Colon (tissue), 2 donors: ENCODE measurements around the gene RABL6.
"Not testable (repeated sequence)": the region's sequence is repeated elsewhere in the genome, so short reads cannot be mapped to it uniquely, and the experiment has no call there.

Source experiments
- FAIRE-seq: peaks from 2 replicates; lab custom pipeline; 2012; peaks lifted over from hg19 to GRCh38; lab: Jason Lieb, UNC
- donor health status: control.
- donor health status: control.

Gene RABL6

GRCh38 chr9:136821826-136822544 is 14.2 kb downstream of the RABL6 start:
- no peak for FAIRE-seq

DNA sequence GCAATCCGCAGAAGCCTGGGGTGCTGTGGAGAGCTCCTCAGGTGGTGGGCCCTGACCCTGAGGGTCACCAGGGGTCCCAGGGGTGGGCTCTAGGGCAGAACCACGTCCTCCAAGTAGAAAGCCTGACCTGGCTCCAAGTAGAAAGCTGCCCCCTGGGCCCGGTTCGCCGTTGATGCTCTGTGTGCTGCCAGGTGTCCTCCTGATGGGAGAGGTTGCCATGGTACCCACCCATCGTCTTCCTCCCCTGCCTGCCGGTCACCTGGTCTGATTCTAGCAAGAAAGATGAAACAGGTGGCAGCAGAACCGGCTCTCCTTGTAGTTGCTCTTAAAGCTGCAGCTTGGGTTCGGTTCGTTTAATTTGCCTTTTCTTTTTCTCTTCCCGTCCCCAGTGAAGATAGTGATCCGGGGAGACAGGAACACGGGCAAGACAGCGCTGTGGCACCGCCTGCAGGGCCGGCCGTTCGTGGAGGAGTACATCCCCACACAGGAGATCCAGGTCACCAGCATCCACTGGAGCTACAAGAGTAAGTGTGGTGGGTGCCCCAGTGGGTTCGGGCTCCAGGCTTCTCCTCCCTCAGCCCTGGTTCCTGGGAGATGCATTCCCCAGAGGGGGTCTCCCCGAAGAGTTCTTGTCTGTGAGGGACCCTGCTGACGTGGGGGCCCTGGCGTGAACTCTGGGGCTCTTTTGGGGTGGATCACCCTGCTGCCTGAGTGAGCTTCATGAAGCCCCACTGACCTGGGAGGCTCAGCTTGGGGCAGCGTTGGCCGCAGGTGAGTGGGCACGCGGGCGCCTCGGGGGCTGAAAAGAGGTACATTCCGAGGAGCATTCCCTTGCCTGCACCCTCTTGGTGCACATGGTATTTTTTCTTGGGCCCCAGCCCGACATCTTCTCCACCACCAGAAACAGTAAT is 15.6 kb downstream of the RABL6 start:
- FAIRE-seq = no peak

DNA sequence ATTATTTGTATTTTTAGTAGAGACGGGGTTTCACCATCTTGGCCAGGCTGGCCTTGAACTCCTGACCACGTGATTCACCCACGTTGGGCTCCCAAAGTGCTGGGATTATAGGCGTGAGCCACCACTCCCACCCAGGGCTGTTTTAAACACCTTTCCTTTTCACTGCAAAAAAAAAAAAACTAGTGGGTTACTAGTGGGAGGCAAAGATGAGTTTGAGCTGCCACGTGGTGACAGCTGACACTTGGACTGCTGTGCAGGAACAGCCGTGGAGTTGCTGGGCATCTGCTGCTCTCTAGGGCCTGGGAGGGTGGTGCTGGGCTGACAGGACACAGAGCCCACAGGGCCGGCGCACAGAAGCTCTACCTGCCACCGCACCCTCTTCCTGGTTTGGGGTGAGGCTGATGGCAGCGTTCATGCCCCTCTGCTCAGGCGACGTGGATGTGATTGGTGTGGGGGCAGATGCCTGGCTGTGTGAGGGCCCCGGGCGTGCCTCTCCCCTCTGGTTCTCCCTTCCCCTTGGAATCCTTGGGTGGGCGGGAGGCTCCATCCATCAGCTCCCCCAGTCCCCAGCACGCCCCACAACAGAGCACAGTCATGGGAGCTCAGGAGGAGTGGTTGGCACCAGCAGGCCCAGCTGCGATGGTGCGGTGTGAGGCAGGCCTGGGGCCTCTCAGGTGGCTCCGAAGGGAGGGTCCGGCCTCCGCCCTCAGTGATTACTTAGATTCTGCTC is 16.9 kb downstream of the RABL6 start:
- FAIRE-seq = no peak

DNA sequence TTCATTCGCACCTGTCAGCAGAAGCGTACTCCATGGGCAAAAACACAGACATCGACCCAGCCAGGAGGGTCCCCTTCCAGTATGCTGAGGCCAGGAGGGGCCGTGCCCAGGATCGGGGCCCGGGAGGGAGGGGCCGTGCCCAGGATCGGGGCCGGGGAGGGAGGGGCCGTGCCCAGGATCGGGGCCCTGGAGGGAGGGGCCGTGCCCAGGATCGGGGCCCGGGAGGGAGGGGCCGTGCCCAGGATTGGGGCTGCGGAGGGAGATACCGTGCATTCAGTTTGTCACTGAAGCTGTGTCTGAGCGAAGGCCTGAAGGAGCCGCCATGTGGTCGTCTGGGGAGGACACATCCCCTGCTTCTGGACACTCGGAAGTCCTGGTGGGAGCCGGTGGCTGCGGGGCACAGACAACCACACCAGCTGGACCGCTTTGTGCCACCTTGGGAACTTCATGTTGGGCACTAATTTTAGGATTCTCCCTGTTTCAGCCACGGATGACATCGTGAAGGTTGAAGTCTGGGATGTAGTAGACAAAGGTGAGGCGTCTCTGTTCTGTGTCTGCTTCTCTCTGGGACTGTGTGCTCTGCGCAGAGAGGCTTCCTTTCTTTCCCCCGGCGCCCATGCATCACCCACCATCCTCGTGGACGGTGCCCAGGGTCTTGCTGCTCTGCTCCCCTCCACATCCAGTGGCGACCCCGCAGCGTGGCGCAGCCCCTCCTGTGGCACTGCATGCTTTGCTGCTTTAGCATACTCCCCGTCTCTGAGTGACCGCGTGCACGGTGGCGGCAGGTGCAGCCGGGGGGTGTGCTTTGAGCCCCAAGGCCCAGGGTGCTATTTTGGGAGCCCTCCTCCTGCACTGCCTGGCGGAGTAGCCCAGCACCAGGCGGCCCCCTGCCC is 17.8 kb downstream of the RABL6 start:
- FAIRE-seq = no peak

GRCh38 chr9:136826188-136826541 is 18.4 kb downstream of the RABL6 start:
- FAIRE-seq = no peak

DNA sequence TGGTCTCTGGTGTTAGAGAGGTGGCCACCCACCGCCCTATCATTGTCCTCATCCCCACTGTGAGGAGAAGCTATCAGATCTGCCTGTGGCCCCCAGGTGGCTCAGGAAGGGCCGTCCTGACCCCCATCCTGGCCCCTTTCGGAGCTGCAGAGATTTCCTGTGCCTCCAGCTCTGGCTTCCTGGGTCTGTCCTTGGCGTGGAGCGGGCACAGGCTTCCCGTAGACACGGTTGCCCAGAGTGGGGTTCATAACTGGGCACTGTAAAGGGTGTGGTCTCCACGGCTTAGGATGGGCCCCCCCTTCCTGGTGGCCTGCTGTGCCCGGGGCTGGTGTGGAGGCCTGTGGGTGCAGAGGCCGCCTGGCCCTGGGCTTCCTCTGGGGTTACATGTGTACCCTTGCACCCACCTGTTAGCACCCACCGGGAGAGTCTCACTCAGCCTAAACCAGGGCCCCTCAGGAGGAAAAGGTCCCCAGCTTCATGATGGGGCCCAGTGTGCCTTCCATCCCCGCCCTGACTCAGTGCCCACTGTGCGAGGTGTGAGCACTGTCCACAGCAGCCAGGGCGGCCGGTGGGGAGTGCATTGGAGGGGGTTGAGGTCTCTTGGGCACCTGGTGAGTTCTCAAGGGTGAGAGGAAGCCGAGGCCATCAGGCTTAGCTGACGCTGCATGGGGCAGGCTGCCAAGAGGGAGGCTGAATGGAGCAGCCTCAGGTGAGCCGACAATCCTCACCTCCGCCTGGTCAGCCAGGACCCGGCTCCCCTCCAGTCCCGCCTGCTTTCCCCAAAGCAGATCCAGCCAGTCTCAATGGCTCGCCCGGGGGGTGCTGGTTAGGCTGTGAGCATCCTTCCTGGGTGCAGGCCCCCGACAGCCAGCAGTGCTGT is 19.2 kb downstream of the RABL6 start:
- FAIRE-seq = no peak

- FAIRE-seq = no peak
Observed at GRCh38 chr9:136827794-136828473, 20.2 kb downstream of the RABL6 start.

GRCh38 chr9:136828474-136829140 is 20.9 kb downstream of the RABL6 start:
- FAIRE-seq = no peak

DNA sequence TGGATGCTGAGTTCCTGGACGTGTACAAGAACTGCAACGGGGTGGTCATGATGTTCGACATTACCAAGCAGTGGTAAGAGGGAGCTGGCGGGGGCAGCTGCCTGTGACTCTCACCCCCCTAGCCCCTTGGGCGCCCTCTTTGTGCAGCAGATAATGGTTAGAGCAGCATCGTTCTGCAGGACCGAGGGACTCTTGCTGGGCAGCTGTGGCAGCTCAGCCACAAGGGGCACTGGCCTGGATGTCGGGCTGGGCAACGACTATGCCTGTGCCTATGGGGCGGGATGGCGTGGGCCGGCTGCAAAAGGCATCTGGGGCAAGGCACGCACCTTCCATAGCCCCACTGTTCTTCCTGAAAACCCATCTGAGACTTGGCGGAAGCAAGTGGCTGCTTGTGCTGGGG is 21.7 kb downstream of the RABL6 start:
- FAIRE-seq = no peak

DNA sequence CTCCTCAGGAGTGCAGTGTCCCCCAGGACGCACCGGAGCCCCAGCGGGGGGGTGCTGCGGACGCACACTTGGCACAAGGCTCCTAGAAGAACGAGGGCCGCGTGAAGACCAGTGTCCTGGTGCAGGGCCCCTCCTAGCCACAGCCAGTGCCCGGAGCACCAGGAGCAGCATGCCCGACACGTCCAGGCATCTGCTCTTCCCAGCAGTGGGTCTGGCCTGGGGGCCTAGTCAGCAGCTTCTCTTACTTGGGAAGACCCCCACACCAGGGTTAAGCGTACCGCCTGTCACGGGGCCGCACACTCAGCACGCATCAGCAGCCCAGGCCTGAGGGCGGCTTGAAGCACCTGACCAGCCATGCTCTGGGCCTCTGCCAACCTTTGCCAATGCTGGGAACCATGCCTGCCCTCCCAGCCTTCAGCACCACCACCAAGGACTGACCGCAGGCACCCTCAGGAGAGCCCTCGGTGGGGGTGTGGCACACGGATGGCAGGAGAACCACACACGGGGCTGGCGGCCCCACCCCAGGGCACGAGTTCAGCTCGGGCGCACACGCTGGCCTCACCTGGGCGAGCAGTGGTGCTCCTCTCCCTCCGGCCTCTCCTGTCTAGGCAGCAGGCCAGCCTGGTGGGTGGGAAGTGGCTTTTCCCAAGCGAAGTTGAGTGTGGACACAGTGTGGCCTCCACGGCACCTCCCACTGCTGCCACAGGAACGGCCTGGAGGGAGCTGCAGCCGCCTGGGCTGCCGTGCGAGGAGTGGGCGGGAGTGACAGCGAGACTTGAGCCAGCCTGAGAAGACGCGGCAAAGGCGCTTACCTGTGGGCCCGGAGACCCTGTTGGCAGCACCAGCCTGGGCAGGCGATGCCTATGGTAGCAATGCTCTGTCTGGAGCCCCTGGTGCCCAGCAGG is 22.5 kb downstream of the RABL6 start:
- FAIRE-seq = no peak

DNA sequence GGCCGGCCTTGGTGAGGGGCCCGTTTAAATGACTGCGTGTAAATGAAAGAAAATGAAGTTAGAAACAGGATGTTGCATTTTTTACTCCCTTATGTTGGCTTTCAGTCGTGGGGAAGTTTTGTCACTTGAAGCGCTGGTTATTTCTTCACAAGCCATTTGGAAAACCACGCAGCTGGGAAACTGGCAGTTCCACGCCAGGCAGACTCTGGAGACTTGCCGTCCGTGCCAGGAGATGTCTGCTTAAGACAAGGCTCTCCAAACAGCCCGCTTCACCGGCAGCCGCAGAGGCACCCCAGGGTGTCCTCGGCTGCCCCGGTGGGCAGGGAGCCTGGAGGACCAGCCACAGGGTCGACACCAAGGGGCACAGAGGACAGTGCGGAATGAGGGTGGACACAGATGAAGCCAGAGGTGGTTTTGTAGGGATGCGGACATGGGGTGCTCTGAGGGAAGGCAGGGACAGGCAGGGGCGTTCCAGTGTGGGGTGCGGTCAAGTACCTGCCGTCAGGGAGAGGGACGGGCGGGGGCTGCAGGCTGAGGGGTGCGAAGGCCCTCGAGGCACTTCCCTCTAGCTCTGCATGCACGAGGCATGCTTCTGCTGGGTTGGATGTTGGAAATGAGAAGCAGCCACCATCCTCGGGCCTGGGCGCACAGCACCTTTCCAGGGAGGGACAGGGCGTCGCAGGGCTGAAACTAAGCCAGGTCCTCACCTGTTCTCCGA is 23.4 kb downstream of the RABL6 start:
- FAIRE-seq = no peak

DNA sequence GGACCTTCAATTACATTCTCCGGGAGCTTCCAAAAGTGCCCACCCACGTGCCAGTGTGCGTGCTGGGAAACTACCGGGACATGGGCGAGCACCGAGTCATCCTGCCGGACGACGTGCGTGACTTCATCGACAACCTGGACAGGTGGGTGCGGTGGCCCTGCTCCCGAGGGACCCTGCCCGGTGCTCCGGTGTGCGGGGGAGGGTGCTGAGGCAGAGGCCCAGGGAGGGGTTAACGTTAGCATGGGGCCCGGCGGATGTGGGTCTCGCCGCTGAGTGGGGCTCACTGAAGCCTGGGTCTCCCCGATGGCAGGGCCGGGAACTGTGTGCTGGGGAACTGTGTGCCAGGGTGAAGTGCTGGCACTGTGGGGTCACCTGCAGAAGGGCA is 24.0 kb downstream of the RABL6 start:
- FAIRE-seq = no peak

DNA sequence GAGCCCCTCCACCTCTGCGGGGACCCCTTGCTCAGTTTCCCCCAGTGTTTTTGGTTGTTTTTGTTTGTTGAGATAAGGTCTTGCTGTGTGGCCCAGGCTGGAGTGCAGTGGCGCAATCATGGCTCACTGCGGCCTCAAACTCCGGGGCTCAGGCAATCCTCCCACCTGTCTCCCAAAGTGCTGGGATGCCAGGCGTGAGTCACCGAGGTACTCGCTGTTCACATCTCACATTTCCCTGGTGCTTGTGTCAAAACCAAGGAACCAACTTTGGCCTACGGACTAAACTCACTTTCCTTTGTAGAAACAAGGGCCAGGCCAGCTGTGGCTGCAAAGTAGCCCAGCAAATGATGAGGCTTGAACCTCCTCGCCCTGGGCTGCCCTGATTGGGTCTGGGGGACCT is 24.8 kb downstream of the RABL6 start:
- no peak for FAIRE-seq

DNA sequence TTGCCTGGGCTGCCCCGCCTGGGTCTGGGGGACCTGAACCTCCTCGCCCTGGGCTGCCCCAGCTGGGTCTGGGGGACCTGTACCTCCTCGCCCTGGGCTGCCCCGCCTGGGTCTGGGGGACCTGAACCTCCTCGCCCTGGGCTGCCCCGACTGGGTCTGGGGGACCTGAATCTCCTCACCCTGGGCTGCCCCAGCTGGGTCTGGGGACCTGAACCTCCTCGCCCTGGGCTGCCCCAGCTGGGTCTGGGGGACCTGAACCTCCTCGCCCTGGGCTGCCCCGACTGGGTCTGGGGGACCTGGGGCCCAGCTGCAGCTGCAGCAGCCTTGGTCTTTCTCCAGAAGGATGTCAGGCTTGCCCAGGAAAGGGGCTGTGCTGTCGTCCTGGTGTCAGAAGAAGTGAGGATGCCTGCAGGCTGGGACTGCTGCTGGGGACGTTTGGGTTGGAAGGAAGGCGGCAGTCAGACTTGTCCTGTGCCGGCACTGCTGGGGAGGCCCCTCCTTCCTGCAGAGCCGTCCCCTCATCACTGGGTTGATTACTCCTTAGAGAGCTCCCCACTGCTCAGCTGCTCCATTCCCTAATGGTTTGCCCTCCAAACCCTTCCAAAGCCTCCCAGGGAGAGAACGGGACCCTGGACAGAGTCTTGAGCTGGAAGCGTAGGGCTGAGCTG is 25.8 kb downstream of the RABL6 start:
- FAIRE-seq = not testable (repeated sequence)

DNA sequence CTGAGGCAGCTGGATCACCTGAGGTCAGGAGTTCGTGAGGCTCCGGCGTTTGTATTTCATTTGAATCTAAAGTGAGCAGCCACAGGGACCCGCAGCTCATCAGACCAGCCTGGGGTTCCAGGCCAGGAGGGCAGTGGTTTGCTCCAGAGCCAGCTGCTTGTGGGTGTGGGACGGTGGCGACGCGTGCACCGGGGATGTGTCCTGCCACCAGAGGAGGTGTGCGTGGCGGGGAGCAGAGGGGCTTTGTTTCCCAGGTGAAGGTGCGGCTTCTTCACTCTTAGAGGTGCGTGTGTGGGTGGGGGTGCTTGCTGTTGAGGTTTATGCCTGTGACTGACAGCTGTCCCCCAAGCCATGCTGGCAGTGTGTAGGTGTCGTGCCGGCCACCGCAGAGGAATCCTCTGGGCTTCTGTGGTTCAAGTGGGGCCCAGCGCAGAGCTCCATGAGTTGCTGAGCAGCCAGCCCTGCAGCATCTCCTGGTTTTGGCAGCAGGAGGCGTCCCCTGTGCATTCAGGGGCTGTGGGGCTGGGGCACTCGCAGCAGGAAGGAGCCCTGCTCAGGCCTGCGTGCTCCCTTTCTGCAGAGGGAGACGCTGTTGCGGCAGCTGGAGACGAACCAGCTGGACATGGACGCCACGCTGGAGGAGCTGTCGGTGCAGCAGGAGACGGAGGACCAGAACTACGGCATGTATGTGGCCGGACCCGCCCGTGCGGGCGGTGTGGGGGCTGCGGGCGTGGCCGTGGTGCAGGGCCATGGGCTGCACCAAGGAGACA is 27.6 kb downstream of the RABL6 start:
- no peak for FAIRE-seq
